ENCODE measurements around the gene STAC3. TPM values are rescaled to one million over a fixed set of nuclear protein-coding genes. Genes with fewer than 3 reads are reported as not detected.

The STAC3 gene
- total RNA-seq, 1 experiment from 2014 or later = 2.8 TPM

DNA sequence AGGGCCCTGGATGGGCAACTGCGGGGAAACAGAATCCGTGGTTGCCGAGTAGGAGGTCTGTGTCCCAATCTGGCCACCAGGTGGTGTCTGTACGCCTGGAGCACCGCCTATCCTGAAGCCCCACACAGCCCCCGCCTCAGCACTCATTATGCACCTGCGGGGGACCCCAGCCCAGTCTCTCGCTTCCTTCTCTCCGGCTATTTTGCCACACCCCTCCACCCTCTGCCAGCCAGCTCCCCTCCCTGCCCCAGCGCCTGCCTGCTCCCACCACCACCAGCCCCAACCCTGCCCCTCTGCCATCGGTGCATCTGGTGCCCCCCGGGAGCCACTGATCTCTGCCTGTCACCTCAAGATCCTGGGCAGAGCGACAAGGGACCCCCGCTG, 36.6 kb downstream of the STAC3 start:
- no peaks in the 10 kb centered on the region for H3K79me2 ChIP-seq (ENCODE audit: insufficient read depth, low read length)
- no peak overlapping the region for H2BK120ac ChIP-seq (ENCODE audit: low read depth, low read length, poor library complexity, severe bottlenecking)
- Mint-ChIP-seq H3K9me3 (peaks cover 0 to 2% of the 10 kb centered on the region in 2 experiments; a peak in 1 of 5 replicates), H3K36me3 (ENCODE audit: insufficient read depth in 1 of 3, low read depth in 3 of 3) (peaks cover 20 to 27% (median 24%) of the 10 kb centered on the region in 3 experiments), H3K27me3 (ENCODE audit: low read depth) (peaks cover 56% of the 10 kb centered on the region), H3K27ac (no peak overlapping the region), H3K4me1 (peaks cover 39 to 44% of the 10 kb centered on the region in 2 experiments), H3K4me3 (peak overlapping the region in 1 of 2 experiments; percentile 69; a peak in 2 of 5 replicates)
- no peak overlapping the region for H4K91ac ChIP-seq (ENCODE audit: insufficient read length, low read depth, low read length)
- H3K14ac ChIP-seq (ENCODE audit: insufficient read depth, low read length) = no peak overlapping the region
- peaks cover 3% of the 10 kb centered on the region for H4K20me1 ChIP-seq (ENCODE audit: control insufficient read depth, insufficient read depth, insufficient read length)
- no peak overlapping the region for H3K4ac ChIP-seq (ENCODE audit: low read depth, low read length)
- no peak overlapping the region for H2BK15ac ChIP-seq (ENCODE audit: low read depth, low read length)
- no peak overlapping the region for H2AFZ ChIP-seq (ENCODE audit: low read length)
- TF ChIP-seq, protein P1, sequence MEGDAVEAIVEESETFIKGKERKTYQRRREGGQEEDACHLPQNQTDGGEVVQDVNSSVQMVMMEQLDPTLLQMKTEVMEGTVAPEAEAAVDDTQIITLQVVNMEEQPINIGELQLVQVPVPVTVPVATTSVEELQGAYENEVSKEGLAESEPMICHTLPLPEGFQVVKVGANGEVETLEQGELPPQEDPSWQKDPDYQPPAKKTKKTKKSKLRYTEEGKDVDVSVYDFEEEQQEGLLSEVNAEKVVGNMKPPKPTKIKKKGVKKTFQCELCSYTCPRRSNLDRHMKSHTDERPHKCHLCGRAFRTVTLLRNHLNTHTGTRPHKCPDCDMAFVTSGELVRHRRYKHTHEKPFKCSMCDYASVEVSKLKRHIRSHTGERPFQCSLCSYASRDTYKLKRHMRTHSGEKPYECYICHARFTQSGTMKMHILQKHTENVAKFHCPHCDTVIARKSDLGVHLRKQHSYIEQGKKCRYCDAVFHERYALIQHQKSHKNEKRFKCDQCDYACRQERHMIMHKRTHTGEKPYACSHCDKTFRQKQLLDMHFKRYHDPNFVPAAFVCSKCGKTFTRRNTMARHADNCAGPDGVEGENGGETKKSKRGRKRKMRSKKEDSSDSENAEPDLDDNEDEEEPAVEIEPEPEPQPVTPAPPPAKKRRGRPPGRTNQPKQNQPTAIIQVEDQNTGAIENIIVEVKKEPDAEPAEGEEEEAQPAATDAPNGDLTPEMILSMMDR (conservative IDR thresholded peaks at IDR 0.05) = peak; percentile 85
- H2AK5ac ChIP-seq (ENCODE audit: insufficient read length, low read length) = no peak overlapping the region
- peaks cover 8% of the 10 kb centered on the region for H3K4me1 ChIP-seq (ENCODE audit: insufficient read depth, low read length)
- no peak overlapping the region for H3T11ph ChIP-seq (ENCODE audit: low read length)
- no peaks in the 10 kb centered on the region for H3K79me1 ChIP-seq (ENCODE audit: insufficient read depth, low read depth, low read length, poor library complexity, severe bottlenecking)
- H3K4me2 ChIP-seq (ENCODE audit: insufficient read depth, insufficient read length, low read length) = no peak overlapping the region
- peaks cover 7% of the 10 kb centered on the region for H3K23me2 ChIP-seq (ENCODE audit: insufficient read length, low read depth, low read length, poor library complexity, severe bottlenecking)
- H3K23ac ChIP-seq (ENCODE audit: insufficient read length, low read depth, low read length) = no peak overlapping the region
- DNase-seq = peak; percentile 91
- H3K18ac ChIP-seq (ENCODE audit: insufficient read length, low read depth, low read length) = no peak overlapping the region
- no peak overlapping the region for H3K56ac ChIP-seq (ENCODE audit: insufficient read length, low read depth, low read length)
- WGBS (ENCODE audit: extremely low coverage, insufficient read length, low lambda C conversion rate) = no CpG with 5 or more reads among the region's 14 CpGs
- no peak overlapping the region for H3K9ac ChIP-seq (ENCODE audit: extremely low read depth, insufficient read length, low read length)
- H2BK20ac ChIP-seq (ENCODE audit: low read depth, low read length, poor library complexity, severe bottlenecking) = no peak overlapping the region
- peaks cover 38% of the 10 kb centered on the region for H3K27me3 ChIP-seq (ENCODE audit: insufficient read depth, low read length)
- no peak overlapping the region for H4K5ac ChIP-seq (ENCODE audit: insufficient read length, low read depth, low read length)
- no peak overlapping the region for H2BK5ac ChIP-seq (ENCODE audit: insufficient read length, low read length)
- no peaks in the 10 kb centered on the region for H3K9me3 ChIP-seq (ENCODE audit: control insufficient read depth, low read depth, low read length)
- H4K8ac ChIP-seq (replicated peaks; ENCODE audit: insufficient read length, low read depth, low read length) = no peak overlapping the region
- H2BK12ac ChIP-seq (ENCODE audit: insufficient read length, low read depth, low read length) = no peak overlapping the region
- no peak overlapping the region for H3K27ac ChIP-seq (ENCODE audit: insufficient read length, low read depth, low read length)

All from H9 (cell line).